Mucosa of descending colon (tissue), 3 donors: ENCODE results near the gene CDK15. TPM values are rescaled to one million over a fixed set of nuclear protein-coding genes. Genes with fewer than 3 reads are reported as not detected.

Experiments
- ATAC-seq: fragments of 200-7000 bp; cut with Tn5 transposase; one replicate; pipeline ENCODE4 v1.9.1; 2020; ENCODE audit warnings: mild to moderate bottlenecking, moderate library complexity
- DNase-seq, 3 donors: peaks; one replicate each; pipeline ENCODE4 v3.0.0-alpha.2; 2020
- H3K36me3 ChIP-seq: fragments of 200-600 bp; one replicate; pipeline ENCODE4 v1.8.0; 2021; ENCODE audit warnings: low read depth, mild to moderate bottlenecking
- H3K4me1 ChIP-seq: fragments of 200-600 bp; one replicate; pipeline ENCODE4 v1.8.0; 2021; ENCODE audit warnings: low read depth, mild to moderate bottlenecking
- H3K4me3 ChIP-seq: fragments of 200-600 bp; one replicate; pipeline ENCODE4 v1.8.0; 2021; ENCODE audit warnings: mild to moderate bottlenecking
- H3K9me3 ChIP-seq: fragments of 200-600 bp; one replicate; pipeline ENCODE4 v1.8.0; 2021; ENCODE audit warnings: mild to moderate bottlenecking
- CTCF ChIP-seq: fragments of 200-600 bp; IDR thresholded peaks from one replicate; pipeline ENCODE4 v1.8.0; 2022; ENCODE audit warnings: antibody characterized with exemption, mild to moderate bottlenecking
- intact Hi-C, 2 donors: fragments of 100-400 bp; cut with DNase I in 1 of 2; cut with micrococcal nuclease in 1 of 2; formaldehyde crosslinking; loops; one replicate each; pipeline versions ENCODE4 v1.11.0 to v1.11.1; 2022; cut with DNase I, micrococcal nuclease
- total RNA-seq, 3 donors: library from RNA; stranded (reverse); fragmentation: NEBNext Ultra II Directional in 2 of 3; extraction: Animal tissue kit (Norgen Biotek cat#: 25700) in 2 of 3; gene quantifications; one replicate each; pipeline versions ENCODE4 v1.2.1 to v1.2.4, GENCODE V29; 2021 to 2023
- donor health status: DM: no; HTN: no; CAD: no; lungs with moderate emphysema.
- donor health status: DM: no; HTN: no; CAD: no.
- donor health status: DM: no; HTN: yes; CAD: no.

The CDK15 gene
- total RNA-seq, 3 donors from 2014 or later, result 0.94 to 1.4 TPM; not detected in 1

- intact Hi-C loops, result no loop called here
These were observed 74.2 kb downstream of the CDK15 start for GRCh38 chr2:201880579-201880978.

GRCh38 chr2:201880993-201881611 is 74.8 kb downstream of the CDK15 start:
- ATAC-seq, result no peak
- H3K9me3 ChIP-seq, result no peaks in the 10 kb centered on the region
- intact Hi-C loops, result no loop called here
- H3K4me1 ChIP-seq, result no peaks in the 10 kb centered on the region
- H3K4me3 ChIP-seq, result no peak overlapping the region
- DNase-seq, result no peak
- no peak for TF ChIP-seq CTCF
- H3K36me3 ChIP-seq, result no peaks in the 10 kb centered on the region

More at GRCh38 chr2:201880579-201880978, 74.2 kb downstream of the CDK15 start:
- Histone ChIP-seq H3K9me3 (no peaks in the 10 kb centered on the region), H3K4me1 (no peaks in the 10 kb centered on the region), H3K4me3 (no peak overlapping the region), H3K36me3 (no peaks in the 10 kb centered on the region)
- ATAC-seq (no peak), DNase-seq (no peak)
- TF ChIP-seq CTCF, result no peak

GRCh38 chr2:201881741-201882140 is 75.4 kb downstream of the CDK15 start:
- intact Hi-C loops, result no loop called here
- no peak for DNase-seq
- no peak for TF ChIP-seq CTCF
- no peaks in the 10 kb centered on the region for H3K9me3 ChIP-seq
- no peaks in the 10 kb centered on the region for H3K4me1 ChIP-seq
- ATAC-seq, result no peak
- H3K36me3 ChIP-seq, result no peaks in the 10 kb centered on the region
- no peak overlapping the region for H3K4me3 ChIP-seq

GRCh38 chr2:201882353-201883090 is 76.2 kb downstream of the CDK15 start:
- DNase-seq, result no peak

GRCh38 chr2:201883606-201884369 is 77.5 kb downstream of the CDK15 start:
- no peaks in the 10 kb centered on the region for H3K9me3 ChIP-seq
- TF ChIP-seq CTCF, result no peak
- DNase-seq (no peak), ATAC-seq (no peak)
- intact Hi-C loops, result no loop called here
- no peaks in the 10 kb centered on the region for H3K4me1 ChIP-seq
- no peaks in the 10 kb centered on the region for H3K36me3 ChIP-seq
- H3K4me3 ChIP-seq, result no peak overlapping the region

More at GRCh38 chr2:201882353-201883090, 76.2 kb downstream of the CDK15 start:
- Histone ChIP-seq H3K9me3 (no peaks in the 10 kb centered on the region), H3K4me1 (no peaks in the 10 kb centered on the region), H3K4me3 (no peak overlapping the region), H3K36me3 (no peaks in the 10 kb centered on the region)
- TF ChIP-seq CTCF, result no peak
- intact Hi-C loops, result no loop called here
- ATAC-seq, result no peak
